Mucosa of descending colon (tissue), 3 donors: ENCODE data around the gene NT5E. TPM values are rescaled to one million over a fixed set of nuclear protein-coding genes. Genes with fewer than 3 reads are reported as not detected.
"Not testable (repeated sequence)": the region's sequence is repeated elsewhere in the genome, so short reads cannot be mapped to it uniquely, and the experiment has no call there.

Source experiments
- ATAC-seq: fragments of 200-7000 bp; cut with Tn5 transposase; one replicate; pipeline ENCODE4 v1.9.1; 2020; ENCODE audit warnings: mild to moderate bottlenecking, moderate library complexity
- DNase-seq, 3 donors: peaks; one replicate each; pipeline ENCODE4 v3.0.0-alpha.2; 2020
- H3K36me3 ChIP-seq: fragments of 200-600 bp; one replicate; pipeline ENCODE4 v1.8.0; 2021; ENCODE audit warnings: low read depth, mild to moderate bottlenecking
- H3K4me1 ChIP-seq: fragments of 200-600 bp; one replicate; pipeline ENCODE4 v1.8.0; 2021; ENCODE audit warnings: low read depth, mild to moderate bottlenecking
- H3K4me3 ChIP-seq: fragments of 200-600 bp; one replicate; pipeline ENCODE4 v1.8.0; 2021; ENCODE audit warnings: mild to moderate bottlenecking
- H3K9me3 ChIP-seq: fragments of 200-600 bp; one replicate; pipeline ENCODE4 v1.8.0; 2021; ENCODE audit warnings: mild to moderate bottlenecking
- CTCF ChIP-seq: fragments of 200-600 bp; IDR thresholded peaks from one replicate; pipeline ENCODE4 v1.8.0; 2022; ENCODE audit warnings: antibody characterized with exemption, mild to moderate bottlenecking
- intact Hi-C, 2 donors: fragments of 100-400 bp; cut with DNase I in 1 of 2; cut with micrococcal nuclease in 1 of 2; formaldehyde crosslinking; loops; one replicate each; pipeline versions ENCODE4 v1.11.0 to v1.11.1; 2022; cut with DNase I, micrococcal nuclease
- total RNA-seq, 3 donors: library from RNA; stranded (reverse); fragmentation: NEBNext Ultra II Directional in 2 of 3; extraction: Animal tissue kit (Norgen Biotek cat#: 25700) in 2 of 3; gene quantifications; one replicate each; pipeline versions ENCODE4 v1.2.1 to v1.2.4, GENCODE V29; 2021 to 2023
- donor health status: DM: no; HTN: no; CAD: no; lungs with moderate emphysema.
- donor health status: DM: no; HTN: no; CAD: no.
- donor health status: DM: no; HTN: yes; CAD: no.

NT5E gene
- total RNA-seq, 3 donors from 2014 or later: 29.0 to 75.8 (median 29.7) TPM

DNA sequence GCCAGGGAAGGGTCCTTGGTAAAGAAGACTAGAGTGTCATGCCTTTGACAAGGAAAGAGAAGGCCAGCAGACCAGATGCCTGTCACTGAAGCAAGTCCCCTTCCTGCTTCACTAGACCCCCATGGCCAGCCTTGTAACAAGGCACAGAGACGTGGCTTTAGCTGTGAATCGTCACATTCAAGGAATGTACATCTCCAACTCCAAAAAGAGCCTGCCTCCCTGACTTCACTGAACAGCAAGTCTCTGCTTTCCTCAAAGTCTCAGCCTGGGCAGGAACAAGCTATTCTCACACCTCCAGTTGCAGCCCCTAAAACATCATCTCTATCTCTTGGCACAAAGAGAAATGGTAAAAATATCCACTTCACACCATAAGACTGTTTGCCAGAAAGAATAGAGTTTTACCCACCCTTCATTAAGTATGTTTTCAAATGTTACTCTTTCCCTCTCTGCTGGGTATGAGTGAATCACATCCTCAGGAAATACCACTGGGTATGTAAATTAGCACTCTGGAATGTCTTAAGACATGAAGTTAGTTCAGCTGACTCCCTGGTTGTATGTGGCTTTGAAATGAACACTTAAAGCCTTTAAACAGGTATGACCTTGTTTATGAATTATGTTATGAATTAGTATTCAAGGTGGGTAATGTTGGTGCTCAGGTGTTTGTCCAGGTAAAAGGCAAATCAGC is 46.4 kb upstream of the NT5E start:
- no peaks in the 10 kb centered on the region for H3K36me3 ChIP-seq
- intact Hi-C loops: no loop called here
- DNase-seq: no peak
- ATAC-seq: peak; percentile 28
- H3K9me3 ChIP-seq: no peaks in the 10 kb centered on the region
- H3K4me3 ChIP-seq: no peak overlapping the region
- TF ChIP-seq CTCF: no peak
- H3K4me1 ChIP-seq: peaks cover 29% of the 10 kb centered on the region

DNA sequence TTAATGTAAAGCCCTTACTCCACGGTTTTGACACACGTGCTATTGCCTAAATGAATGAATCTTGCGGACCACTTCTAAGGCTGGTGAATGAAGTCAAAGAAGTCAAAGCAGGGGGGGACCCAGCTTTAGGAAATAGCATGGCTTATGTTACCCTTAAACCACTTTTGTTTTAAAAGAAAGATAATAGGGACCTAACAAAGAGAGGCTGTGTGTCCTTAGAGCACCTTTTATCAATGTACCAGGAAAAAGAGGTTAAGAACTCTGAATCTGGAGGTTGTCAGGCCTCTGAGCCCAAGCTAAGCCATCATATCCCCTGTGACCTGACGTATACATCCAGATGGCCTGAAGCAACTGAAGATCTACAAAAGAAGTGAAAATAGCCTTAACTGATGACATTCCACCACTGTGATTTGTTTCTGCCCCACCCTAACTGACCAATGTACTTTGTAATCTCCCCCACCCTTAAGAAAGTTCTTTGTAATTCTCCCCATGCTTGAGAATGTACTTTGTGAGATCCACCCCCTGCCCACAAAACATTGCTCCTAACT is 45.8 kb upstream of the NT5E start:
- intact Hi-C loops, ATAC-seq, H3K36me3 ChIP-seq, H3K4me3 ChIP-seq, H3K9me3 ChIP-seq, DNase-seq: not testable (repeated sequence)
- peaks cover 29% of the 10 kb centered on the region for H3K4me1 ChIP-seq

GRCh38 chr6:85404564-85405174 is 45.2 kb upstream of the NT5E start:
- no peak for TF ChIP-seq CTCF
- H3K9me3 ChIP-seq: no peaks in the 10 kb centered on the region
- intact Hi-C loops: no loop called here
- H3K4me3 ChIP-seq: no peak overlapping the region
- DNase-seq (peak; percentile 75 to 78 (median 75)), ATAC-seq (peak; percentile 78)
- no peaks in the 10 kb centered on the region for H3K36me3 ChIP-seq
- H3K4me1 ChIP-seq: peaks cover 29% of the 10 kb centered on the region

- H3K36me3 ChIP-seq: no peaks in the 10 kb centered on the region
- H3K4me3 ChIP-seq: no peak overlapping the region
- H3K9me3 ChIP-seq: no peaks in the 10 kb centered on the region
- peak; percentile 89 for ATAC-seq
- H3K4me1 ChIP-seq: peaks cover 29% of the 10 kb centered on the region
- no peak for TF ChIP-seq CTCF
- intact Hi-C loops: no loop called here
- peak in 2 of 3 donors; percentile 55 to 59 for DNase-seq
Observed at GRCh38 chr6:85405175-85405852, 44.6 kb upstream of the NT5E start.

GRCh38 chr6:85405853-85406198 is 44.1 kb upstream of the NT5E start:
- intact Hi-C loops: no loop called here
- Histone ChIP-seq H3K36me3 (no peaks in the 10 kb centered on the region), H3K9me3 (no peaks in the 10 kb centered on the region), H3K4me3 (no peak overlapping the region), H3K4me1 (peaks cover 29% of the 10 kb centered on the region)
- DNase-seq: no peak
- TF ChIP-seq CTCF: no peak
- ATAC-seq: peak; percentile 5

GRCh38 chr6:85406641-85407075 is 43.2 kb upstream of the NT5E start:
- intact Hi-C loops: no loop called here
- H3K4me1 ChIP-seq: peaks cover 29% of the 10 kb centered on the region
- TF ChIP-seq CTCF: no peak
- no peak overlapping the region for H3K4me3 ChIP-seq
- DNase-seq (no peak), ATAC-seq (no peak)
- H3K9me3 ChIP-seq: no peaks in the 10 kb centered on the region
- no peaks in the 10 kb centered on the region for H3K36me3 ChIP-seq
